Caco-2 (cell line): ENCODE measurements around the gene TIMP2. TPM values are rescaled to one million over a fixed set of nuclear protein-coding genes. Genes with fewer than 3 reads are reported as not detected.
A peak's percentile ranks its signal among the peaks of the same experiment; 100 is the strongest.

Source experiments
- BruUV-seq: library from RNA; stranded (reverse); fragments of 400-500 nt; replicated peaks from 2 replicates; lab custom pipeline; 2021; lab: Mats Ljungman, UMichigan
- CTCF ChIA-PET: fragments of 300-600 bp; sonication (Branson Sonifier 250); formaldehyde crosslinking; loops from one replicate; lab custom pipeline; 2022; ENCODE audit warnings: antibody characterized with exemption; lab: Charles Lee
- POLR2A ChIA-PET: fragments of 300-600 bp; sonication (Branson Sonifier 250); formaldehyde crosslinking; loops from one replicate; lab custom pipeline; 2022; ENCODE audit warnings: antibody characterized with exemption; lab: Charles Lee
- DNase-seq, 2 experiments: peaks; one replicate each; pipeline versions ENCODE4 v3.0.0 to v3.0.0-alpha.2; 2020 to 2022
- H3K27me3 ChIP-seq: replicated peaks from 2 replicates; pipeline ENCODE4 v1.6.0; 2011; ENCODE audit warnings: low read length; ENCODE audit not compliant: control insufficient read depth, insufficient read depth
- H3K36me3 ChIP-seq: 2 replicates; pipeline ENCODE4 v1.5.1; 2011; ENCODE audit warnings: low read length; ENCODE audit not compliant: control insufficient read depth, insufficient read depth
- H3K4me1 ChIP-seq: fragments of 250-450 bp; sonication (Bioruptor Pico); 2 replicates; pipeline ENCODE4 v1.5.1; 2020; ENCODE audit warnings: mild to moderate bottlenecking
- H3K4me3 ChIP-seq: 2 replicates; pipeline ENCODE4 v1.5.1; 2011; ENCODE audit warnings: low read depth, mild to moderate bottlenecking, control low read depth, low read length
- H3K9me3 ChIP-seq: fragments of 250-450 bp; sonication (Bioruptor Pico); 2 replicates; pipeline ENCODE4 v1.5.1; 2020; ENCODE audit warnings: mild to moderate bottlenecking, moderate library complexity
- H3K27ac Mint-ChIP-seq: one replicate; pipeline ENCODE4 v1.8.0; 2022; ENCODE audit warnings: mixed read lengths; ENCODE audit not compliant: unreplicated experiment
- H3K27me3 Mint-ChIP-seq: one replicate; pipeline ENCODE4 v1.8.0; 2022; ENCODE audit warnings: mixed read lengths; ENCODE audit not compliant: insufficient read depth, unreplicated experiment
- H3K36me3 Mint-ChIP-seq: one replicate; pipeline ENCODE4 v1.8.0; 2022; ENCODE audit warnings: mild to moderate bottlenecking, mixed read lengths; ENCODE audit not compliant: insufficient read depth, unreplicated experiment
- H3K4me1 Mint-ChIP-seq: one replicate; pipeline ENCODE4 v1.8.0; 2022; ENCODE audit warnings: low read depth, mixed read lengths; ENCODE audit not compliant: unreplicated experiment
- H3K4me3 Mint-ChIP-seq: one replicate; pipeline ENCODE4 v1.8.0; 2022; ENCODE audit warnings: mild to moderate bottlenecking, moderate library complexity, mixed read lengths; ENCODE audit not compliant: unreplicated experiment
- H3K9me3 Mint-ChIP-seq: one replicate; pipeline ENCODE4 v1.8.0; 2022; ENCODE audit warnings: mixed read lengths; ENCODE audit not compliant: unreplicated experiment
- intact Hi-C: fragments of 100-400 bp; cut with micrococcal nuclease; formaldehyde crosslinking; loops from one replicate; pipeline ENCODE4 v1.10.0; 2022; ENCODE audit not compliant: unreplicated experiment
- total RNA-seq: library from RNA; stranded (reverse); gene quantifications from 2 replicates; pipeline ENCODE4 v1.2.3, GENCODE V29; 2022
- TF ChIP-seq, protein P1 (sequence below), 2 experiments: fragments of 200-600 bp in 1 of 2; IDR thresholded peaks; 1 replicate in 1 of 2; 2 replicates in 1 of 2; pipeline versions ENCODE4 v1.5.1 to v1.8.0; 2011 to 2022; ENCODE audit warnings: antibody characterized with exemption in 1 of 2, control low read depth in 1 of 2, inconsistent platforms in 1 of 2, low read depth in 1 of 2, low read length in 1 of 2, mild to moderate bottlenecking in 1 of 2, moderate library complexity in 1 of 2; ENCODE audit not compliant: insufficient read depth in 1 of 2, severe bottlenecking in 1 of 2, unreplicated experiment in 1 of 2

TIMP2 gene
- total RNA-seq, 1 experiment from 2014 or later = 70.1 TPM

DNA sequence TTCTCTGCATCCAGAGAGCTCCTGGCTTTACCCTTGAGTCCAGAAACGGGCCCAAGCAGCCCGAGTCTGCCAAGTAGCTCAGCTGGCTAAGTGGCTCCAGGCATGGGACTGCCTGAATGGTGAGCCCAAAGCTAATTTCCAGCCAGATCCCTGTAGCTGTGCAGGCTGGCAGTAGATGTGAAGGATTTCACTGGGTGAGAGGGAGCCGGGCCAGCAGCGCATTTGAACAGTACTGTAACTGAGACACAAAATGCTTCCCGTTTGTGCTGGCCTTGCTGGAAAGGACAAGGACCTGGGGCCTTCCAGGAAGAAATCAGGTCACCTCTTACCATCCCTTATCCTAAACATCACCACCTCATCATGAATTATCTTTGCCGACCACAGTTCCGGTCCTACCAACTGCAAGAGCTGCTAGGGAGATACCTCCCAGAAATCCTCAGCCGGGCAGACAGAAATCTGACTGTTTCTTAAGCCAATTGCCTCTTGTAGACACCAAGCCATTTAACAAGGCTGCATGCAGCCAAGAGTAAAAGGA lies 3.7 kb downstream of the TIMP2 start:
- H3K4me1 Mint-ChIP-seq = peaks cover 37% of the 10 kb centered on the region

GRCh38 chr17:78920528-78920927 lies 4.7 kb downstream of the TIMP2 start:
- H3K36me3 Mint-ChIP-seq = peaks cover 48% of the 10 kb centered on the region
- BruUV-seq = no TSS peak
- peaks cover 39% of the 10 kb centered on the region for H3K4me1 Mint-ChIP-seq
- Histone ChIP-seq H3K27me3 (no peaks in the 10 kb centered on the region), H3K4me1 (peaks cover 38% of the 10 kb centered on the region), H3K4me3 (no peak overlapping the region), H3K36me3 (peaks cover 2% of the 10 kb centered on the region; the same call in 1 of the 2 replicates), H3K9me3 (no peaks in the 10 kb centered on the region)
- TF ChIP-seq, protein P1, sequence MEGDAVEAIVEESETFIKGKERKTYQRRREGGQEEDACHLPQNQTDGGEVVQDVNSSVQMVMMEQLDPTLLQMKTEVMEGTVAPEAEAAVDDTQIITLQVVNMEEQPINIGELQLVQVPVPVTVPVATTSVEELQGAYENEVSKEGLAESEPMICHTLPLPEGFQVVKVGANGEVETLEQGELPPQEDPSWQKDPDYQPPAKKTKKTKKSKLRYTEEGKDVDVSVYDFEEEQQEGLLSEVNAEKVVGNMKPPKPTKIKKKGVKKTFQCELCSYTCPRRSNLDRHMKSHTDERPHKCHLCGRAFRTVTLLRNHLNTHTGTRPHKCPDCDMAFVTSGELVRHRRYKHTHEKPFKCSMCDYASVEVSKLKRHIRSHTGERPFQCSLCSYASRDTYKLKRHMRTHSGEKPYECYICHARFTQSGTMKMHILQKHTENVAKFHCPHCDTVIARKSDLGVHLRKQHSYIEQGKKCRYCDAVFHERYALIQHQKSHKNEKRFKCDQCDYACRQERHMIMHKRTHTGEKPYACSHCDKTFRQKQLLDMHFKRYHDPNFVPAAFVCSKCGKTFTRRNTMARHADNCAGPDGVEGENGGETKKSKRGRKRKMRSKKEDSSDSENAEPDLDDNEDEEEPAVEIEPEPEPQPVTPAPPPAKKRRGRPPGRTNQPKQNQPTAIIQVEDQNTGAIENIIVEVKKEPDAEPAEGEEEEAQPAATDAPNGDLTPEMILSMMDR (IDR thresholded peaks at IDR 0.05; ENCODE audit: insufficient read depth in 1 of 2, low read depth in 1 of 2, low read length in 1 of 2, severe bottlenecking in 1 of 2, unreplicated experiment in 1 of 2) = no peak
- no peak overlapping the region for H3K4me3 Mint-ChIP-seq
- ChIA-PET CTCF (interaction anchor here (0.8 to 1.4 kb wide), 2 partner anchors 20 to 55 kb away, joined by 3 to 9 read pairs; no protein-coding TSS in a partner anchor), POLR2A (no interaction called here)
- intact Hi-C loops = loop anchor here (5.0 kb wide), 2 partner anchors 42 to 53 kb away; no protein-coding TSS in a partner anchor
- peak overlapping the region; percentile 85 for H3K27ac Mint-ChIP-seq
- DNase-seq = peak in 1 of 2 experiments; percentile 40
- H3K27me3 Mint-ChIP-seq = no peaks in the 10 kb centered on the region
- H3K9me3 Mint-ChIP-seq = no peaks in the 10 kb centered on the region

More for the DNA sequence above, 3.7 kb downstream of the TIMP2 start:
- TF ChIP-seq, protein P1 (IDR thresholded peaks at IDR 0.05; ENCODE audit: insufficient read depth in 1 of 2, low read depth in 1 of 2, low read length in 1 of 2, severe bottlenecking in 1 of 2, unreplicated experiment in 1 of 2) = no peak
- H3K9me3 ChIP-seq = no peaks in the 10 kb centered on the region
- intact Hi-C loops = loop anchor here (5.0 kb wide), 2 partner anchors 41 to 54 kb away; no protein-coding TSS in a partner anchor
- peaks cover 41% of the 10 kb centered on the region for H3K36me3 Mint-ChIP-seq
- H3K27ac Mint-ChIP-seq = no peak overlapping the region
- H3K9me3 Mint-ChIP-seq = no peaks in the 10 kb centered on the region
- ChIA-PET CTCF (interaction anchor here (0.7 kb wide), 1 partner anchor 40 kb away, joined by 3 read pairs; no protein-coding TSS in a partner anchor), POLR2A (no interaction called here)
- no peak overlapping the region for H3K4me3 Mint-ChIP-seq
- H3K4me1 ChIP-seq = peaks cover 32% of the 10 kb centered on the region
- no peaks in the 10 kb centered on the region for H3K27me3 Mint-ChIP-seq
- H3K4me3 ChIP-seq = no peak overlapping the region
- no TSS peak for BruUV-seq
- peaks cover 2% of the 10 kb centered on the region; the same call in 1 of the 2 replicates for H3K36me3 ChIP-seq
- H3K27me3 ChIP-seq = no peaks in the 10 kb centered on the region
- DNase-seq = no peak

- no peaks in the 10 kb centered on the region for H3K9me3 Mint-ChIP-seq
- no TSS peak for BruUV-seq
- intact Hi-C loops = loop anchor here (5.0 kb wide), 2 partner anchors 42 to 53 kb away; no protein-coding TSS in a partner anchor
- H3K9me3 ChIP-seq = no peaks in the 10 kb centered on the region
- H3K27me3 Mint-ChIP-seq = no peaks in the 10 kb centered on the region
- H3K4me3 Mint-ChIP-seq = no peak overlapping the region
- no peaks in the 10 kb centered on the region for H3K27me3 ChIP-seq
- ChIA-PET CTCF (interaction anchor here (0.8 to 1.4 kb wide), 2 partner anchors 21 to 54 kb away, joined by 3 to 9 read pairs; no protein-coding TSS in a partner anchor), POLR2A (no interaction called here)
- peak overlapping the region; percentile 85 for H3K27ac Mint-ChIP-seq
- peaks cover 39% of the 10 kb centered on the region for H3K4me1 Mint-ChIP-seq
- H3K4me1 ChIP-seq = peaks cover 38% of the 10 kb centered on the region
- TF ChIP-seq, protein P1 (IDR thresholded peaks at IDR 0.05; ENCODE audit: insufficient read depth in 1 of 2, low read depth in 1 of 2, low read length in 1 of 2, severe bottlenecking in 1 of 2, unreplicated experiment in 1 of 2) = no peak
- H3K36me3 Mint-ChIP-seq = peaks cover 54% of the 10 kb centered on the region
- peaks cover 2% of the 10 kb centered on the region; the same call in 1 of the 2 replicates for H3K36me3 ChIP-seq
- H3K4me3 ChIP-seq = no peak overlapping the region
- no peak for DNase-seq
These were observed 5.2 kb downstream of the TIMP2 start for GRCh38 chr17:78919861-78920450.
